Ascending aorta (tissue), 2 donors: ENCODE results near the gene CACNB3. TPM values are rescaled to one million over a fixed set of nuclear protein-coding genes. Genes with fewer than 3 reads are reported as not detected.

ENCODE experiments used
- DNase-seq, 2 donors: peaks; one replicate each; pipeline ENCODE4 v3.0.0-alpha.2; 2019; ENCODE audit warnings: low spot score in 2 of 2
- H3K27ac ChIP-seq, 2 donors: fragments of 200-600 bp; sonication (generic); one replicate each; pipeline ENCODE4 v1.5.1; 2016 to 2017; ENCODE audit warnings: mild to moderate bottlenecking in 1 of 2
- H3K27me3 ChIP-seq: fragments of 200-600 bp; sonication (generic); one replicate; pipeline ENCODE4 v1.5.1; 2017
- H3K36me3 ChIP-seq, 2 donors: fragments of 200-600 bp; sonication (generic); one replicate each; pipeline ENCODE4 v1.5.1; 2016
- H3K4me1 ChIP-seq, 2 donors: fragments of 200-600 bp; sonication (generic); one replicate each; pipeline ENCODE4 v1.5.1; 2016 to 2017; ENCODE audit warnings: mild to moderate bottlenecking in 1 of 2
- H3K4me3 ChIP-seq, 2 donors: fragments of 200-600 bp; sonication (generic); one replicate each; pipeline ENCODE4 v1.5.1; 2016 to 2017; ENCODE audit warnings: mild to moderate bottlenecking in 1 of 2
- H3K9me3 ChIP-seq, 2 donors: fragments of 200-600 bp; sonication (generic); one replicate each; pipeline ENCODE4 v1.5.1; 2016
- intact Hi-C: fragments of 100-400 bp; cut with DNase I; formaldehyde crosslinking; loops from one replicate; pipeline ENCODE4 v1.15.1; 2023
- total RNA-seq: library from RNA; depleted of rRNA; stranded (reverse); fragments of >200 nt; gene quantifications from one replicate; pipeline ENCODE4 v1.1.0, GENCODE V29; 2016
- TF ChIP-seq, protein P1 (sequence below), 3 experiments: fragments of 200-600 bp in 2 of 3; fragments of 450-650 bp in 1 of 3; sonication (generic) in 2 of 3; IDR thresholded peaks; one replicate each; pipeline ENCODE4 v1.5.1; 2016 to 2019; ENCODE audit warnings: antibody characterized with exemption in 3 of 3, mild to moderate bottlenecking in 1 of 3, moderate library complexity in 1 of 3

CACNB3 gene
- 54.5 TPM for total RNA-seq

DNA sequence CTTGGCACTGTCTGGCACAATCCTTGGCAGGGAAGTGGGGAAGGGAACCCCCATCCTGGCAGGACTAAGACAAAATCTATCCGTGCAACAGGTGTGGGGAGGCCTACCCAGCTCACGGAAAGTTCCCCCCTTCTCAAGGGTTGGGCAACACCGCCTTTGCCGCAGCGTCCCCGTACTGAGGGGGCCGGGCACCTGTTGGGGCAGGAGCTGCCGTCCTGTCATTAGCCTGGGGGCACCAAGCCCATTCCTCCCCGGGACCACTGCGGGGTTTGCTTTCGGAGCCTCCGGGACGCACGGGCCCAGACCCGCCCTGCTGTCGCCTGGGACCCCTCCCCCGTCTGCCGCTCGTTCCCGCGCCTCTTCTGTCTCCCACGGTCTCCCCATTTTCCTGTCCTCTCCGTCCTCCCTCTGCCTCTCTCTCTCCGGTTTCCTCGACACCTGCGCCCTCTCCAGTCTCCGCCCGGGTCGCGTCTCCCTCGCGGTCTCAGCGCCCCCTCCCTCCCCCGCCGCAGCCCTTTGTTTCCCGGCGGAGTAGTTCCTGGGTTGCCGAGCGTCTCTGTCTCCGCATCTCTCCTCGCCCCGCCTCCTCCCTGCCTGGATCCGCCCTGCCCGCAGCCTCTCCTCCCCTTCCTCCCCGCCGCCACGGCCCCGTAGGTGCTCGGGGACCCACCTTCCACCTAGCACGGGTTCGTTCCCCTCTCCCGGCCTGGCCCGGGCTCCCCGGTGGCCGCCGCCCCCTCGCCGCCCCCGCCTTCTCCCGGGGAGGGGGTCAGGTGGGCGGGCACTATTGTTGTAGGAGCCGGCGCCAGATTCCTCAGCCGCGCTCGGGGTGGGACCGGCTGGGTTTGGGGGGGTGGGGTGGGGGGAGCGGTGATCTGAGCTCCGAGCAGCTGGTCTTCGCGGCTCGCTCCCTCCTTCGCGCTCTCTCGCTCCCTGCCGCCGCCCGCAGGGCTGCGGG lies at the start of gene CACNB3:
Gene CACNB3 (plus strand): TSS at position 624 of the 958 bp plus-strand sequence. CDS start 434 bp downstream, outside the sequence.
- no peaks in the 10 kb centered on the region for H3K36me3 ChIP-seq
- peaks cover 11 to 36% of the 10 kb centered on the region in 2 donors for H3K4me1 ChIP-seq
- peak in 1 of 2 donors; percentile 84 for DNase-seq
- peak within 1 kb of the TSS; percentile 39 for H3K27ac ChIP-seq
- H3K27me3 ChIP-seq, result no peaks in the 10 kb centered on the region
- H3K4me3 ChIP-seq, result peak within 1 kb of the TSS; percentile 77 to 96
- no peaks in the 10 kb centered on the region for H3K9me3 ChIP-seq
- TF ChIP-seq, protein P1, sequence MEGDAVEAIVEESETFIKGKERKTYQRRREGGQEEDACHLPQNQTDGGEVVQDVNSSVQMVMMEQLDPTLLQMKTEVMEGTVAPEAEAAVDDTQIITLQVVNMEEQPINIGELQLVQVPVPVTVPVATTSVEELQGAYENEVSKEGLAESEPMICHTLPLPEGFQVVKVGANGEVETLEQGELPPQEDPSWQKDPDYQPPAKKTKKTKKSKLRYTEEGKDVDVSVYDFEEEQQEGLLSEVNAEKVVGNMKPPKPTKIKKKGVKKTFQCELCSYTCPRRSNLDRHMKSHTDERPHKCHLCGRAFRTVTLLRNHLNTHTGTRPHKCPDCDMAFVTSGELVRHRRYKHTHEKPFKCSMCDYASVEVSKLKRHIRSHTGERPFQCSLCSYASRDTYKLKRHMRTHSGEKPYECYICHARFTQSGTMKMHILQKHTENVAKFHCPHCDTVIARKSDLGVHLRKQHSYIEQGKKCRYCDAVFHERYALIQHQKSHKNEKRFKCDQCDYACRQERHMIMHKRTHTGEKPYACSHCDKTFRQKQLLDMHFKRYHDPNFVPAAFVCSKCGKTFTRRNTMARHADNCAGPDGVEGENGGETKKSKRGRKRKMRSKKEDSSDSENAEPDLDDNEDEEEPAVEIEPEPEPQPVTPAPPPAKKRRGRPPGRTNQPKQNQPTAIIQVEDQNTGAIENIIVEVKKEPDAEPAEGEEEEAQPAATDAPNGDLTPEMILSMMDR (IDR thresholded peaks at IDR 0.05), result no peak
- intact Hi-C loops, result no loop called here

DNA sequence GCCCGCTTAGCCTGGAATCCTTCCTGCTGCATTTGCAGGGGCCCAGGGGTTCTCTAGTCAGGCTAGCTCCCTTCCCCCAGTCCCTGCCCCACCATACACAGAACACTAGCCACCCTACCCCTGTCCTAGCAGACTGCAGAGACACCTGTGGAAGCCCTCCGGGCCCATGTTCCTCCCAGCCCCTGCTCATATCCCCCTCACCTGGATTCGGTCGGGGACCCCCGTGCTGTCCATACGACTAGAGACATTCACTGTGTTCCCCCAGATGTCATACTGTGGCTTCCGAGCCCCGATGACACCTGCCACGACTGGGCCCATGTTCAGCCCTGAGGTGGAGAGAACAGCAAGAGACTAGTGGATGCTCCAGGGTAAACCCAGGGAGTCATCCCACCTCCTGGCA lies 49.6 kb upstream of the CACNB3 start:
- Histone ChIP-seq H3K9me3 (no peaks in the 10 kb centered on the region), H3K36me3 (peaks cover 72 to 76% of the 10 kb centered on the region in 2 donors), H3K4me1 (peaks cover 6 to 8% of the 10 kb centered on the region in 2 donors), H3K27ac (peak overlapping the region in 1 of 2 donors; percentile 60), H3K27me3 (no peaks in the 10 kb centered on the region), H3K4me3 (no peak overlapping the region)
- TF ChIP-seq, protein P1 (IDR thresholded peaks at IDR 0.05), result no peak
- DNase-seq, result no peak
- intact Hi-C loops, result no loop called here

DNA sequence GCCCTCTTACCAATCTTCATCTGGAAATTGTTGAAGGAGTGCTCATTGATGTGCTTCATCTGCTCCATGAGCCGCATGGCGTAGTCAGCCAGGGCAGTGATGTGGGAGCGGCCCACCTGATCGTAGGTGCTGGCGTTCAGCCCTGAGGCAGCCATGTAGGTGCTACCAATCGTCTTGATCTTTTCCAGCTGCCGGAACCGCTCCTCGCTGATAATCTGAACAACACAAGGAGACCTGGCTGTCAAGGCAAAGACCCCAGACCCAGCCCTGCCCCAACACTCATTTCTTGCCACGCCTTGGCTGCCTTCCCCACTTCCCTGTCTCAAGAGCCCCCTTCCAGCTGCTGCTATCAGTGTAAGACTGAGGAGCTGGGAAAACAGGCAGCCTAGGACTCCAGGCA lies 47.5 kb upstream of the CACNB3 start:
- H3K9me3 ChIP-seq, result no peaks in the 10 kb centered on the region
- peaks cover 86 to 87% of the 10 kb centered on the region in 2 donors for H3K36me3 ChIP-seq
- H3K4me1 ChIP-seq, result peaks cover 6 to 8% of the 10 kb centered on the region in 2 donors
- intact Hi-C loops, result no loop called here
- DNase-seq, result no peak
- H3K27me3 ChIP-seq, result no peaks in the 10 kb centered on the region
- no peak overlapping the region for H3K27ac ChIP-seq
- H3K4me3 ChIP-seq, result no peak overlapping the region
- TF ChIP-seq, protein P1 (IDR thresholded peaks at IDR 0.05), result no peak

DNA sequence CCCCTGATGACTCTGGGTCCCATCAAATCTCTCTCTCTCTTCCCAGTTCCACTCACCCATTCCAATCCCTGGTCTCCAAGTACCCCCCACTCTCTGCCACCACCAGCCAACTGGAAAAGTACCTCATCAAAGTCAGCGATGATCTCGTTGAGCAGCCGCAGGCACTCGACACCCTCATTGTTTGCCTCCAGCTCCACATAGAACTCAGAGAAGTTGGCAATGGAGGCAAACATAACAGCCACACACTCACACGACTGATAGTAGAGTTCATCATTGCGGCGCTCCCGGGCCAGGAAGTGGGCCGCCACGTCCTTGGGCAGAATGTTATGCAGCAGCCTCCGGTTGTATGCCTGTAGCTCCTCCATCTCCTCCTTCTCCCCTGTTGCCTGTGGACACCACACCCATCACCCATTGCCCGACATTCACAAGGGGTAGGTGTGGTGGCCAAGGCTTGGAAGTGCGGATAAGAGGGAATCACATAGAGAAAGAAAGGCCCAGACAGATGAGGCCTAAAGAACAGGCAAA lies 46.6 kb upstream of the CACNB3 start:
- no peak for DNase-seq
- peaks cover 87 to 89% of the 10 kb centered on the region in 2 donors for H3K36me3 ChIP-seq
- no peak overlapping the region for H3K27ac ChIP-seq
- no peaks in the 10 kb centered on the region for H3K9me3 ChIP-seq
- H3K4me3 ChIP-seq, result no peak overlapping the region
- intact Hi-C loops, result no loop called here
- no peaks in the 10 kb centered on the region for H3K27me3 ChIP-seq
- peaks cover 3 to 8% of the 10 kb centered on the region in 2 donors for H3K4me1 ChIP-seq
- TF ChIP-seq, protein P1 (IDR thresholded peaks at IDR 0.05), result no peak

DNA sequence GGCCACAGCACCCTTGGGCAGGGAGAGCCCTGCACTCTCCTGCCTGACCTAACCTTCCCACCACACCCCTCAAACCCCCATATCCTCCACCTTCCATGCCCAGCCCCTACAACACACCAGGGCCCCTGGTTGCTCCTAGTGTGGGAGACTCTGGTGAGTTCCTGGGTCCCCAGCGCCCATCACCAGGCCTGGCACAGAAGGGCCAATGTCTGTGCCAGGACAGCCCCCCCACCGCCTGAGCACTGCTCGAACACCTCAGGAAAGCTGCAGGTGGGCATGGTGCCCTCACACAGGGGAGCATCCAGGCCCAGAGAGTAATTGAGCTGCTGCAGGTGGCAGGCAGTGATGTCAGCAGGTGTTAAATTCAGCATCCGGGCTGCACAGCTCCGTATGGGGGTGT lies 44.6 kb upstream of the CACNB3 start:
- Histone ChIP-seq H3K4me1 (peaks cover 0 to under 1% of the 10 kb centered on the region in 2 donors), H3K36me3 (peaks cover 91% of the 10 kb centered on the region in 2 donors), H3K4me3 (no peak overlapping the region), H3K27ac (no peak overlapping the region), H3K27me3 (no peaks in the 10 kb centered on the region), H3K9me3 (no peaks in the 10 kb centered on the region)
- TF ChIP-seq, protein P1 (IDR thresholded peaks at IDR 0.05), result no peak
- intact Hi-C loops, result no loop called here
- DNase-seq, result no peak
